ENCODE data around the gene EGR4. TPM values are rescaled to one million over a fixed set of nuclear protein-coding genes. Genes with fewer than 3 reads are reported as not detected.

The EGR4 gene
- total RNA-seq, 2 donors from 2014 or later, result 0.15 TPM; not detected in 1

DNA sequence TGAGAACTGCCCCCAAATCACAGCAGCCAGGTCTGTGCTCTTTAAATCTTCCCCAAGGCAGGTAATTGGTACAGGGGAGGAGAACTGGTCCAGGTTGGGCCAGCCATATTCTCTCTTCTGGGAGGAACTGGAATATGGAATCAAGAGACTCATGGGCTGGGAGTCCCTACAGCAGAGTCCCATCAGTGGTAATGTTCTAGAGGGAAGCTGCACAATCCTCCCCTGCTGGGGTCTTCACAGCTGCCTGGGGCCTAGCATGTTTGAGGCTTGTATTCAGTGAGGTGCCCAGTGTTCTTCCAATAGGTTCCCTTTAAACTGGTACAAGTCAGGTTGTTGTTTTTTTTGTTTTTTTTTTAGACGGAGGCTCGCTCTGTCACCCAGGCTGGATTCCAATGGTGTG, 21.1 kb upstream of the EGR4 start:
- no peaks in the 10 kb centered on the region for H3K4me1 Mint-ChIP-seq
- Histone ChIP-seq H3K9me3 (ENCODE audit: control insufficient read depth, low read length) (no peaks in the 10 kb centered on the region), H3K4me3 (ENCODE audit: low read length) (no peak overlapping the region), H3K36me3 (ENCODE audit: control insufficient read depth, insufficient read depth, low read length) (no peaks in the 10 kb centered on the region), H3K27ac (ENCODE audit: low read depth, low read length) (no peak overlapping the region), H3K27me3 (ENCODE audit: control insufficient read depth, insufficient read depth, low read length, poor library complexity, severe bottlenecking) (peaks cover 29% of the 10 kb centered on the region), H3K9ac (ENCODE audit: extremely low read depth, low read length, poor library complexity, severe bottlenecking) (no peak overlapping the region), H3K4me1 (ENCODE audit: control insufficient read depth, insufficient read depth, low read length) (no peaks in the 10 kb centered on the region)
- no peak overlapping the region for H3K4me3 Mint-ChIP-seq
- H3K36me3 Mint-ChIP-seq (ENCODE audit: low read depth), result no peaks in the 10 kb centered on the region
- TF ChIP-seq, protein P1, sequence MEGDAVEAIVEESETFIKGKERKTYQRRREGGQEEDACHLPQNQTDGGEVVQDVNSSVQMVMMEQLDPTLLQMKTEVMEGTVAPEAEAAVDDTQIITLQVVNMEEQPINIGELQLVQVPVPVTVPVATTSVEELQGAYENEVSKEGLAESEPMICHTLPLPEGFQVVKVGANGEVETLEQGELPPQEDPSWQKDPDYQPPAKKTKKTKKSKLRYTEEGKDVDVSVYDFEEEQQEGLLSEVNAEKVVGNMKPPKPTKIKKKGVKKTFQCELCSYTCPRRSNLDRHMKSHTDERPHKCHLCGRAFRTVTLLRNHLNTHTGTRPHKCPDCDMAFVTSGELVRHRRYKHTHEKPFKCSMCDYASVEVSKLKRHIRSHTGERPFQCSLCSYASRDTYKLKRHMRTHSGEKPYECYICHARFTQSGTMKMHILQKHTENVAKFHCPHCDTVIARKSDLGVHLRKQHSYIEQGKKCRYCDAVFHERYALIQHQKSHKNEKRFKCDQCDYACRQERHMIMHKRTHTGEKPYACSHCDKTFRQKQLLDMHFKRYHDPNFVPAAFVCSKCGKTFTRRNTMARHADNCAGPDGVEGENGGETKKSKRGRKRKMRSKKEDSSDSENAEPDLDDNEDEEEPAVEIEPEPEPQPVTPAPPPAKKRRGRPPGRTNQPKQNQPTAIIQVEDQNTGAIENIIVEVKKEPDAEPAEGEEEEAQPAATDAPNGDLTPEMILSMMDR (conservative IDR thresholded peaks at IDR 0.05), result no peak
- no peaks in the 10 kb centered on the region for H3K9me3 Mint-ChIP-seq
- no peak overlapping the region for H3K27ac Mint-ChIP-seq
- H3K27me3 Mint-ChIP-seq (ENCODE audit: insufficient read depth), result peaks cover 33% of the 10 kb centered on the region
- 93 to 96% methylated on average over 2 of the region's 2 CpGs for WGBS, 2 experiments (ENCODE audit: insufficient coverage in 1 of 2, insufficient read length in 1 of 2)
- DNase-seq, result no peak

- TF ChIP-seq, protein P1 (conservative IDR thresholded peaks at IDR 0.05), result no peak
- no peaks in the 10 kb centered on the region for H3K9me3 Mint-ChIP-seq
- Histone ChIP-seq H3K27ac (ENCODE audit: low read depth, low read length) (no peak overlapping the region), H3K9me3 (ENCODE audit: control insufficient read depth, low read length) (no peaks in the 10 kb centered on the region), H3K4me3 (ENCODE audit: low read length) (no peak overlapping the region), H3K9ac (ENCODE audit: extremely low read depth, low read length, poor library complexity, severe bottlenecking) (no peak overlapping the region), H3K36me3 (ENCODE audit: control insufficient read depth, insufficient read depth, low read length) (no peaks in the 10 kb centered on the region), H3K27me3 (ENCODE audit: control insufficient read depth, insufficient read depth, low read length, poor library complexity, severe bottlenecking) (peaks cover 44% of the 10 kb centered on the region), H3K4me1 (ENCODE audit: control insufficient read depth, insufficient read depth, low read length) (no peaks in the 10 kb centered on the region)
- H3K4me1 Mint-ChIP-seq, result no peaks in the 10 kb centered on the region
- H3K36me3 Mint-ChIP-seq (ENCODE audit: low read depth), result no peaks in the 10 kb centered on the region
- no peak for DNase-seq
- peaks cover 29% of the 10 kb centered on the region for H3K27me3 Mint-ChIP-seq (ENCODE audit: insufficient read depth)
- H3K27ac Mint-ChIP-seq, result no peak overlapping the region
- H3K4me3 Mint-ChIP-seq, result no peak overlapping the region
- 88 to 89% methylated on average over 5 to 9 of the region's 9 CpGs for WGBS, 2 experiments (ENCODE audit: insufficient coverage in 1 of 2, insufficient read length in 1 of 2)
Observed at GRCh38 chr2:73307720-73308119, 14.4 kb upstream of the EGR4 start.

DNA sequence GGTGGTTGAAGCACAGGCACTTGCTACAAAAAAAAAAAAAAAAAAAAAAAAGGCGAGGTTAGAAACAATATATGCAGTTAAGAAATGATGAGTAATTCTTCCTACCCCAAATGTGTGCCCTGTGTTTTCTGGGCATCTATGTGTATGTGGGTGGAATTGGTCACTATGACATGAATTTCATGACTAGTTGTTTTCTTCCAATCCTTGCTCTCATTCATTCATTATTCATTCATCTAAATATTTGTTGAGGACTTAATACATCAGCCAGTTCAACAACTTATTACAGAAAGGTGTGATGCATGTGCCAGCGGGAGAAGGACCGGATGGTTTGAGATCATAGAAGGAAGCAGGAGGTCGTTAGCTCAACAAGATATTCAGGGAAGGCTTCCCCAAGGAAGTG, 8.3 kb upstream of the EGR4 start:
- Histone ChIP-seq H3K36me3 (ENCODE audit: control insufficient read depth, insufficient read depth, low read length) (no peaks in the 10 kb centered on the region), H3K27ac (ENCODE audit: low read depth, low read length) (no peak overlapping the region), H3K4me3 (ENCODE audit: low read length) (no peak overlapping the region), H3K9ac (ENCODE audit: extremely low read depth, low read length, poor library complexity, severe bottlenecking) (no peak overlapping the region), H3K9me3 (ENCODE audit: control insufficient read depth, low read length) (no peaks in the 10 kb centered on the region), H3K27me3 (ENCODE audit: control insufficient read depth, insufficient read depth, low read length, poor library complexity, severe bottlenecking) (peaks cover 71% of the 10 kb centered on the region), H3K4me1 (ENCODE audit: control insufficient read depth, insufficient read depth, low read length) (no peaks in the 10 kb centered on the region)
- Mint-ChIP-seq H3K27me3 (ENCODE audit: insufficient read depth) (peaks cover 51% of the 10 kb centered on the region), H3K36me3 (ENCODE audit: low read depth) (no peaks in the 10 kb centered on the region), H3K4me1 (no peaks in the 10 kb centered on the region), H3K9me3 (no peaks in the 10 kb centered on the region), H3K4me3 (no peak overlapping the region), H3K27ac (no peak overlapping the region)
- 38 to 87% methylated on average over 1 to 3 of the region's 4 CpGs for WGBS, 2 experiments (ENCODE audit: insufficient coverage in 1 of 2, insufficient read length in 1 of 2)
- no peak for DNase-seq
- TF ChIP-seq, protein P1 (conservative IDR thresholded peaks at IDR 0.05), result no peak

Data from endodermal cell (in vitro differentiated cells).